ENCODE results near the gene SCYGR2. TPM values are rescaled to one million over a fixed set of nuclear protein-coding genes. Genes with fewer than 3 reads are reported as not detected.
"Not testable (repeated sequence)": the region's sequence is repeated elsewhere in the genome, so short reads cannot be mapped to it uniquely, and the experiment has no call there.

The SCYGR2 gene, protein sequence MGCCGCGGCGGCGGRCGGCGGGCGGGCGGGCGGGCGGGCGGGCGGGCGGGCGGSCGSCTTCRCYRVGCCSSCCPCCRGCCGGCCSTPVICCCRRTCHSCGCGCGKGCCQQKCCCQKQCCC
- total RNA-seq (2021; ENCODE audit: unreplicated experiment) (not detected), Bru-seq, nascent RNA (percentile 34 among the genes with signal in this experiment), BruChase-seq, experiment 1, labeled RNA remaining after a 2-hour chase (percentile 35 among the genes with signal in this experiment), BruChase-seq, experiment 2, labeled RNA remaining after a 6-hour chase (not detected)
- not detected for polyA plus RNA-seq (2012; ENCODE audit: insufficient read length)
- long read RNA-seq: 0 reads

DNA sequence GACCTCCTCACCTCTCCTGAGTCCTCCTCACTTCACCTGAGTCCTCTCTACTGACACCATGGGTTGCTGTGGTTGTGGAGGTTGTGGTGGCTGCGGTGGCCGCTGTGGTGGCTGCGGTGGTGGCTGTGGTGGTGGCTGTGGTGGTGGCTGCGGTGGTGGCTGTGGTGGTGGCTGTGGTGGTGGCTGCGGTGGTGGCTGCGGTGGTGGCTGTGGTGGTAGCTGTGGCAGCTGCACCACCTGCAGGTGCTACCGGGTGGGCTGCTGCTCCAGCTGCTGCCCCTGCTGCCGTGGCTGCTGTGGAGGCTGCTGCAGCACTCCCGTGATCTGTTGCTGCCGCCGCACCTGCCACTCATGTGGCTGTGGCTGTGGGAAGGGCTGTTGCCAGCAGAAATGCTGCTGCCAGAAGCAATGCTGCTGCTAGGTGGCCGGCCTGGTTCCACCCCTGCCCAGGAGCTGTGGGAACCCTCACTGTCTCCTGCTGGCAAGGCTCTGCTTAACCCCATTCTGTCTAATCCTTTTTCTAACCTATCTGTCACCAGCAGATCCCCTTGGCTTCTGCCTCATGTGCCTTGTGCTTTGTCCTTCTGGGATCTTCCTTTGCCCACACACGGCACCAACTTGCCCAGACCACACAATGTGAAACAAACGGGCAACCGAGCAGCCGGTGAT is at the start of gene SCYGR2:
SCYGR2 (plus strand) TSS at position 59 of the 669 bp plus-strand sequence; CDS start at position 59, 0 bp downstream.
- H3K4me1 ChIP-seq (ENCODE audit: control insufficient read depth, insufficient read depth, low read length); H3K9me3 ChIP-seq (ENCODE audit: control insufficient read depth, insufficient read depth, low read depth, low read length); CTCF ChIA-PET; H3K27ac ChIP-seq (ENCODE audit: low read length); H3K36me3 ChIP-seq (ENCODE audit: control insufficient read depth, insufficient read depth, low read length); ATAC-seq; H3K27me3 ChIP-seq (ENCODE audit: control insufficient read depth, insufficient read depth, low read length); intact Hi-C loops (cut with micrococcal nuclease; ENCODE audit: unreplicated experiment); DNase-seq (ENCODE audit: low read depth, low spot score); BruUV-seq (replicated peaks); H3K4me3 ChIP-seq (ENCODE audit: low read depth in 2 of 2, low read length in 2 of 2); POLR2A ChIA-PET; in situ Hi-C loops (cut with HindIII; ENCODE audit: low pct_unique_long_range_greater_than_20kb, low sequenced_read_pairs): not testable (repeated sequence)

DNA sequence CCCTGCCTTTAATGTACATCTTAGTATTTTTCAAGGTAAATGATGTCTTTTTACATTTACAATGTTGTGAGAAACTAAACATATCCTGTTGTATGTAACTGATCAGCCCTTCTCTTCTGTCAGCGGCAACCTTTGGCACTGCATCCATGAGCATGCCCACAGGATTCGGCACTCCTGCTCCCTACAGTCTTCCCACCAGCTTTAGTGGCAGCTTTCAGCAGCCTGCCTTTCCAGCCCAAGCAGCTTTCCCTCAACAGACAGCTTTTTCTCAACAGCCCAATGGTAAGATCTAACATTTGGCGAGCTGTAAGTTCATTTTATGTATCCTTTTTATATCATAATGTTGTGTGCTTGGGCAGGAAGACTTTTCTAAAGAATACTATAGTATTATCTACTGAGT is 46.9 kb upstream of the SCYGR2 start:
- no peak overlapping the region for H3K4me3 ChIP-seq (ENCODE audit: low read depth in 2 of 2, low read length in 2 of 2)
- H3K36me3 ChIP-seq (ENCODE audit: control insufficient read depth, insufficient read depth, low read length): peaks cover 21% of the 10 kb centered on the region; the same call in 1 of the 2 replicates
- intact Hi-C loops (cut with micrococcal nuclease; ENCODE audit: unreplicated experiment) (no loop called here), in situ Hi-C loops (cut with HindIII; ENCODE audit: low pct_unique_long_range_greater_than_20kb, low sequenced_read_pairs) (no loop called here)
- no peaks in the 10 kb centered on the region for H3K27me3 ChIP-seq (ENCODE audit: control insufficient read depth, insufficient read depth, low read length)
- ATAC-seq (no peak), DNase-seq (ENCODE audit: low read depth, low spot score) (no peak)
- no peaks in the 10 kb centered on the region for H3K9me3 ChIP-seq (ENCODE audit: control insufficient read depth, insufficient read depth, low read depth, low read length)
- no TSS peak for BruUV-seq (replicated peaks)
- ChIA-PET CTCF (no interaction called here), POLR2A (no interaction called here)
- TF ChIP-seq TCF7L2 (IDR thresholded peaks at IDR 0.05; ENCODE audit: low read depth, low read length) (no peak), POLR2AphosphoS5 (IDR thresholded peaks at IDR 0.05; ENCODE audit: low read depth, low read length) (no peak), SIN3A (IDR thresholded peaks at IDR 0.05; ENCODE audit: borderline replicate concordance, insufficient read depth, low read depth, low read length) (no peak)
- TF ChIP-seq, protein P1, sequence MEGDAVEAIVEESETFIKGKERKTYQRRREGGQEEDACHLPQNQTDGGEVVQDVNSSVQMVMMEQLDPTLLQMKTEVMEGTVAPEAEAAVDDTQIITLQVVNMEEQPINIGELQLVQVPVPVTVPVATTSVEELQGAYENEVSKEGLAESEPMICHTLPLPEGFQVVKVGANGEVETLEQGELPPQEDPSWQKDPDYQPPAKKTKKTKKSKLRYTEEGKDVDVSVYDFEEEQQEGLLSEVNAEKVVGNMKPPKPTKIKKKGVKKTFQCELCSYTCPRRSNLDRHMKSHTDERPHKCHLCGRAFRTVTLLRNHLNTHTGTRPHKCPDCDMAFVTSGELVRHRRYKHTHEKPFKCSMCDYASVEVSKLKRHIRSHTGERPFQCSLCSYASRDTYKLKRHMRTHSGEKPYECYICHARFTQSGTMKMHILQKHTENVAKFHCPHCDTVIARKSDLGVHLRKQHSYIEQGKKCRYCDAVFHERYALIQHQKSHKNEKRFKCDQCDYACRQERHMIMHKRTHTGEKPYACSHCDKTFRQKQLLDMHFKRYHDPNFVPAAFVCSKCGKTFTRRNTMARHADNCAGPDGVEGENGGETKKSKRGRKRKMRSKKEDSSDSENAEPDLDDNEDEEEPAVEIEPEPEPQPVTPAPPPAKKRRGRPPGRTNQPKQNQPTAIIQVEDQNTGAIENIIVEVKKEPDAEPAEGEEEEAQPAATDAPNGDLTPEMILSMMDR (IDR thresholded peaks at IDR 0.05): no peak
- TF ChIP-seq, protein P2, sequence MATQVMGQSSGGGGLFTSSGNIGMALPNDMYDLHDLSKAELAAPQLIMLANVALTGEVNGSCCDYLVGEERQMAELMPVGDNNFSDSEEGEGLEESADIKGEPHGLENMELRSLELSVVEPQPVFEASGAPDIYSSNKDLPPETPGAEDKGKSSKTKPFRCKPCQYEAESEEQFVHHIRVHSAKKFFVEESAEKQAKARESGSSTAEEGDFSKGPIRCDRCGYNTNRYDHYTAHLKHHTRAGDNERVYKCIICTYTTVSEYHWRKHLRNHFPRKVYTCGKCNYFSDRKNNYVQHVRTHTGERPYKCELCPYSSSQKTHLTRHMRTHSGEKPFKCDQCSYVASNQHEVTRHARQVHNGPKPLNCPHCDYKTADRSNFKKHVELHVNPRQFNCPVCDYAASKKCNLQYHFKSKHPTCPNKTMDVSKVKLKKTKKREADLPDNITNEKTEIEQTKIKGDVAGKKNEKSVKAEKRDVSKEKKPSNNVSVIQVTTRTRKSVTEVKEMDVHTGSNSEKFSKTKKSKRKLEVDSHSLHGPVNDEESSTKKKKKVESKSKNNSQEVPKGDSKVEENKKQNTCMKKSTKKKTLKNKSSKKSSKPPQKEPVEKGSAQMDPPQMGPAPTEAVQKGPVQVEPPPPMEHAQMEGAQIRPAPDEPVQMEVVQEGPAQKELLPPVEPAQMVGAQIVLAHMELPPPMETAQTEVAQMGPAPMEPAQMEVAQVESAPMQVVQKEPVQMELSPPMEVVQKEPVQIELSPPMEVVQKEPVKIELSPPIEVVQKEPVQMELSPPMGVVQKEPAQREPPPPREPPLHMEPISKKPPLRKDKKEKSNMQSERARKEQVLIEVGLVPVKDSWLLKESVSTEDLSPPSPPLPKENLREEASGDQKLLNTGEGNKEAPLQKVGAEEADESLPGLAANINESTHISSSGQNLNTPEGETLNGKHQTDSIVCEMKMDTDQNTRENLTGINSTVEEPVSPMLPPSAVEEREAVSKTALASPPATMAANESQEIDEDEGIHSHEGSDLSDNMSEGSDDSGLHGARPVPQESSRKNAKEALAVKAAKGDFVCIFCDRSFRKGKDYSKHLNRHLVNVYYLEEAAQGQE (IDR thresholded peaks at IDR 0.05; ENCODE audit: insufficient read depth in 1 of 2, low read depth in 2 of 2, low read length in 1 of 2): no peak
- no peak overlapping the region for H3K27ac ChIP-seq (ENCODE audit: low read length)
- no peaks in the 10 kb centered on the region for H3K4me1 ChIP-seq (ENCODE audit: control insufficient read depth, insufficient read depth, low read length)
